Nephron progenitor cell (in vitro differentiated cells): ENCODE measurements around the gene VPS26A.

Experiments
- DNase-seq: peaks from one replicate; pipeline ENCODE4 v3.0.0; 2021
- H3K27ac Mint-ChIP-seq: 2 replicates; pipeline ENCODE4 v1.8.0; 2021; ENCODE audit warnings: mild to moderate bottlenecking, moderate library complexity, mixed read lengths
- H3K27me3 Mint-ChIP-seq: 2 replicates; pipeline ENCODE4 v1.8.0; 2021; ENCODE audit warnings: mild to moderate bottlenecking, low read depth, mixed read lengths; ENCODE audit not compliant: poor library complexity
- H3K36me3 Mint-ChIP-seq: 2 replicates; pipeline ENCODE4 v1.8.0; 2021; ENCODE audit warnings: low read depth, mixed read lengths
- H3K4me1 Mint-ChIP-seq: 2 replicates; pipeline ENCODE4 v1.8.0; 2021; ENCODE audit warnings: mixed read lengths
- H3K4me3 Mint-ChIP-seq: 2 replicates; pipeline ENCODE4 v1.8.0; 2021; ENCODE audit warnings: mild to moderate bottlenecking, moderate library complexity, mixed read lengths
- H3K9me3 Mint-ChIP-seq: 2 replicates; pipeline ENCODE4 v1.8.0; 2021; ENCODE audit warnings: mild to moderate bottlenecking, moderate library complexity, mixed read lengths
- TF ChIP-seq, protein P1 (sequence below): fragments of 200-600 bp; sonication (generic); IDR thresholded peaks from 2 replicates; pipeline ENCODE4 v1.5.0; 2021; ENCODE audit warnings: antibody characterized with exemption

The VPS26A gene

DNA sequence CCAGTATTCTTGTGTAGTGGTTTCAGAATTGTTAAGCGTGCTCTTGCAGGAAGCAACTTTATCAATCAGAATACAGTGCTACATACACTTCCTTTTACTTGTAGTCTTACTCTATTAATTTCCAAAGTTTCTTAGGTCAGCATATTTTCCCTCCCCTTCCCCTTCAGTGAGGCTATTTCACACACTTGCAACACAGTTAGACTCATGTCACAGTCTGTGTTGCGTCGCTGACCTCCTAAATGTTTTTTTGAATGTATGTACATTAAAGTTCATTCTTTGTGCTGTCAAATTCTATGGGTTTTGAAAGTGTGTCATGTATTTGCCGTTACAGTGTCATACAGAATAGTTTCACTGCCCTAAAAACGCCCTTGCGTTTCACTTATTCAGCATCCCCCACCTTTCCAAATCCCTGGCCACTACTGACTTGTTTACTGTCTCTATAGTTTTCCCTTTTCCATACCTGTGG, 90.7 kb downstream of the VPS26A start:
- peaks cover 5% of the 10 kb centered on the region for H3K36me3 Mint-ChIP-seq
- no peak overlapping the region for H3K27ac Mint-ChIP-seq
- DNase-seq: no peak
- peaks cover 13% of the 10 kb centered on the region for H3K4me1 Mint-ChIP-seq
- TF ChIP-seq, protein P1, sequence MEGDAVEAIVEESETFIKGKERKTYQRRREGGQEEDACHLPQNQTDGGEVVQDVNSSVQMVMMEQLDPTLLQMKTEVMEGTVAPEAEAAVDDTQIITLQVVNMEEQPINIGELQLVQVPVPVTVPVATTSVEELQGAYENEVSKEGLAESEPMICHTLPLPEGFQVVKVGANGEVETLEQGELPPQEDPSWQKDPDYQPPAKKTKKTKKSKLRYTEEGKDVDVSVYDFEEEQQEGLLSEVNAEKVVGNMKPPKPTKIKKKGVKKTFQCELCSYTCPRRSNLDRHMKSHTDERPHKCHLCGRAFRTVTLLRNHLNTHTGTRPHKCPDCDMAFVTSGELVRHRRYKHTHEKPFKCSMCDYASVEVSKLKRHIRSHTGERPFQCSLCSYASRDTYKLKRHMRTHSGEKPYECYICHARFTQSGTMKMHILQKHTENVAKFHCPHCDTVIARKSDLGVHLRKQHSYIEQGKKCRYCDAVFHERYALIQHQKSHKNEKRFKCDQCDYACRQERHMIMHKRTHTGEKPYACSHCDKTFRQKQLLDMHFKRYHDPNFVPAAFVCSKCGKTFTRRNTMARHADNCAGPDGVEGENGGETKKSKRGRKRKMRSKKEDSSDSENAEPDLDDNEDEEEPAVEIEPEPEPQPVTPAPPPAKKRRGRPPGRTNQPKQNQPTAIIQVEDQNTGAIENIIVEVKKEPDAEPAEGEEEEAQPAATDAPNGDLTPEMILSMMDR: no peak
- peaks cover 10% of the 10 kb centered on the region for H3K9me3 Mint-ChIP-seq
- H3K27me3 Mint-ChIP-seq: peaks cover 31% of the 10 kb centered on the region
- H3K4me3 Mint-ChIP-seq: no peak overlapping the region

DNA sequence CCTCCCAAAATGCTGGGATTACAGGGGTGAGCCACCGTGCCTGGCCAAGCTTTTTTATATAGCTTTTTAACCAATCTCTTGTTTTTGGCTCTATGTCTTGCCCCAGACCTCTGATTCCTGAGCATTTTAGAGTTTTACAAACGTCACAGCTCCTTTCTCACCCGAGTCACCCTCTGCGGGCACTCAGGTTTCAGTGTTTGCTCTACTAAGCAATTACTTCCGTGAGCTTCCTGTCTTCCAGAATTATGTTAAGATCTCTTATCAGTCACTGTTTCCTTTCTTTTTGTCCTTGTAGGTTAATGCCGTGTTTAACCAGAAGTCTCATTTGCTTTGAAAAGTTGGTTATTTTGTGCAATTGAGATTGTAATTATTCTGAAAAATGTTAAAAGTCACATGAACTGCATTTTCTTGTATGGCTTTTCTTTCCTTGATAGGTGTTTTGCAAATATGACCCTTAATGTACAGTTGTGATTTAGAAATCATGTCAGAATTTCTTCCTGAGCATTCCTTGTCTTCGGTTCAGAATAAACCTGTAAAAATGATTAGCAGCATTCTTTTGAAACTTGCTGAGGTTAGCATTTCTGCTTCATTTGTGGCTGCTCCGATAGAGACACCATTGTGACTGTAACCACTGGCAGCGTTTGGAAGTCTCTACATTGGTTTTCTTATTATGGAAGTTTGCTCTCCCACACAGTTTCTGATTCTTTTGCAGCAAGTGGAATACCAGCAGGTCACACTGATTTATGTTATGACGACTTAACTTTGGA, 91.6 kb downstream of the VPS26A start:
- Mint-ChIP-seq H3K27ac (no peak overlapping the region), H3K4me3 (no peak overlapping the region), H3K9me3 (peaks cover 10% of the 10 kb centered on the region)

DNA sequence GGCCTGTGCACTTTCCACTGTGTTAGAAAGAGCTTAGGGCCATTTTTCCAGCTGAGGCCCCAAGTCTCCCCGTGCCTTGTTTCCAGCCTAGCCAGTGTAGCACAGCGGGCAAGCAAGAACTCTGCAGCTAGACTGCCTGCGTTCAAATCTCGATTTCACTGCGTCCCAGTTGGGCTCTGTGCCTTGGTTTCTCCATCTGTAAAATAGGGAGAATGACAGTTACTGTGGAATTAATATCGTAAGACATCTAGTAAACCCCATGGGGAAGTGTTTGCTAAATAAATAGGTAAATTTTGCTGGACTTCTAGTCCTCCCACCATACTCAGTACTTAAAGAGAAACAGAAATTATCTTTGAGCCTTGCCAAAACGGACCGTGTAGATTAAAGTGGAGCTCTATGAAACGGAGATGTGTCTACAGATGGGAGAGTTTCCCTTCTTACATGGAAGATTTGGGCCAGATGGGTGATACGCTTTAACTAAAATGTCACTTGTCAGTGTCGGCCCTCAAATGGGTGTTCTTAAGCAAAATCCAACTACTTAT, 92.7 kb downstream of the VPS26A start:
- no peak for DNase-seq
- Mint-ChIP-seq H3K36me3 (peaks cover 5% of the 10 kb centered on the region), H3K4me1 (peaks cover 26% of the 10 kb centered on the region), H3K27ac (no peak overlapping the region), H3K4me3 (no peak overlapping the region), H3K9me3 (peaks cover 10% of the 10 kb centered on the region), H3K27me3 (peaks cover 32% of the 10 kb centered on the region)
- TF ChIP-seq, protein P1: no peak

More for the DNA sequence above, 91.6 kb downstream of the VPS26A start:
- H3K36me3 Mint-ChIP-seq: peaks cover 5% of the 10 kb centered on the region
- TF ChIP-seq, protein P1: no peak
- DNase-seq: no peak
- peaks cover 21% of the 10 kb centered on the region for H3K4me1 Mint-ChIP-seq
- peaks cover 33% of the 10 kb centered on the region for H3K27me3 Mint-ChIP-seq

DNA sequence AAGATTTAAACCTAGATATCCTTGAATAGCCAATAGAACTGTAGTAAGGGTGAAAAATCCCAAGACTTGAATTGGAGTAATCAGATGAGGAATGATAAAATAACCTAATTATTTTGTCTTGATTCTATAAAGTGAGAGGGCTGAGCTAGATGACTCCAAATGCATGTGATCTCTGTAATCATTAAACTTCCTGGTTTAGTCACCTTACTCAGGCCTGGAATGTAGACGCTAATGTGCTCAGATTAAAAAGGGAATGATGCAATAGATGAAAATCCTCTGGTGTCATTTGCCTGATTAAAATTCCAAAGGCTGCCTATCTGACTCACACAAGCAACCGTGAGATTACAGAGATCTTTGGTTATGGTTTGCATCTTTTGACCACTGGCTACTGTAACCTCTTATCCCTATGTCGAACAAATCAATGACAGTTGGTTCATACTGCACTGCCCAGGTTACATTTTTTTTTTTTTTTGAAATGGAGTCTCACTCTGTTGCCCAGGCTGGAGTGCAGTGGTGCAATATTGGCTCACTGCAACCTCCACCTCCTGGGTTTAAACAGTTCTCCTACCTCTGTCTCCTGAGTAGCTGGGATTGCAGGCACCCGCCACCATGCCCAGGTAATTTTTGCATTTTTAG, 93.3 kb downstream of the VPS26A start:
- H3K4me1 Mint-ChIP-seq: peaks cover 32% of the 10 kb centered on the region
- H3K36me3 Mint-ChIP-seq: peaks cover 5% of the 10 kb centered on the region
- DNase-seq: no peak
- H3K4me3 Mint-ChIP-seq: no peak overlapping the region
- H3K9me3 Mint-ChIP-seq: peaks cover 10% of the 10 kb centered on the region
- no peak overlapping the region for H3K27ac Mint-ChIP-seq
- TF ChIP-seq, protein P1: no peak
- peaks cover 32% of the 10 kb centered on the region for H3K27me3 Mint-ChIP-seq

DNA sequence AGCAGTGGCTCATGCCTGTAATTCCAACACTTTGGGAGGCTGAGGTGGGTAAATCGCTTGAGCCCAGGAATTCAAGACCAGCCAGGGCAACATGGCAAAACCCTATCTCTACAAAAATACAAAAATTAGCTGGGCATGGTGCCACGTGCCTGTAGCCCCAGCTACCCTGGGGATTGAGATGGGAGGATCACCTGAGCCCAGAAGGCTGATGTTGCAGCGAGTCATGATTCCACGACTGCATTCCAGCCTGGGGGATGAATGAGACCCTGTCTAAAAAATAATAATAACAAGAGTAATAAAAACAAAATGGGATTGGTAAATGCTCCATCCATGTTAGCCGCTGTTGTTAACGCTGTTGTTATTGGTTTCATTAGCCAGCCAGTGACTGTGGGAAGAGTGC, 94.9 kb downstream of the VPS26A start:
- H3K4me1 Mint-ChIP-seq: peaks cover 43% of the 10 kb centered on the region
- TF ChIP-seq, protein P1: no peak
- H3K9me3 Mint-ChIP-seq: peaks cover 4% of the 10 kb centered on the region
- DNase-seq: no peak
- no peaks in the 10 kb centered on the region for H3K36me3 Mint-ChIP-seq
- H3K27me3 Mint-ChIP-seq: peaks cover 32% of the 10 kb centered on the region
- no peak overlapping the region for H3K4me3 Mint-ChIP-seq
- no peak overlapping the region for H3K27ac Mint-ChIP-seq
